ENCODE results near the gene ENDOD1.

ENDOD1 gene

DNA sequence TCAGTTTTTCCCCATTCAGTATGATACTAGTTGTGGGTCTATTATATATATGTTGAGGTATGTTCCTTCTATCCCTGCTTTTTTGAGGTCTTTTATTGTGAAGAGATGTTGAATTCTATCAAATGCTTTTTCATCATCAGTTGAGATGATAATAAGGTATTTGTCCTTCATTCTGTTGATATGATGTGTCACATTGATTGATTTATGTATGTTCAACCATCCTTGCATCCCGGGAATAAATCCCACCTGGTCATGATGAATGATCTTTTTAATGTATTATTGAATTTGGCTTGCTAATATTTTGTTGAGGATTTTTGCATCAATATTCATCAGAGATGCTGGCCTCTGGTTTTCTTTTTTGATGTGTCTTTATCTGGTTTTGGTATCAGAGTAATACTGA lies 26.0 kb downstream of the ENDOD1 start:
- no peaks in the 10 kb centered on the region for H3K36me3 ChIP-seq (replicated peaks; ENCODE audit: insufficient read depth, low read length)
- no peak overlapping the region for H2AFZ ChIP-seq (ENCODE audit: low read length)
- H3K9me2 ChIP-seq (replicated peaks; ENCODE audit: insufficient read depth, low read length): no peaks in the 10 kb centered on the region
- no peaks in the 10 kb centered on the region for H3K79me2 ChIP-seq (ENCODE audit: low read length)
- H3K9me3 ChIP-seq (replicated peaks; ENCODE audit: insufficient read depth, low read length): no peaks in the 10 kb centered on the region
- no peaks in the 10 kb centered on the region for H4K20me1 ChIP-seq (ENCODE audit: insufficient read depth, low read length)
- no peak overlapping the region for H3K9ac ChIP-seq (ENCODE audit: low read length)
- no peak overlapping the region for H3K4me2 ChIP-seq (ENCODE audit: low read depth, low read length)
- no peaks in the 10 kb centered on the region for H3K4me1 ChIP-seq (ENCODE audit: low read length)
- H3K27me3 ChIP-seq (replicated peaks; ENCODE audit: insufficient read depth, low read length): no peaks in the 10 kb centered on the region
- no peak overlapping the region for H3K4me3 ChIP-seq (ENCODE audit: low read length)
- no peak overlapping the region for H3K27ac ChIP-seq (ENCODE audit: low read length)
- no peak for DNase-seq
- H3F3A ChIP-seq (ENCODE audit: insufficient read depth, low read length): no peaks in the 10 kb centered on the region
- no peak for TF ChIP-seq EZH2phosphoT487 (IDR thresholded peaks at IDR 0.05; ENCODE audit: low read length)
- no peak for TF ChIP-seq EZH2 (optimal IDR thresholded peaks at IDR 0.05; ENCODE audit: low read depth, low read length)
- TF ChIP-seq, protein P1, sequence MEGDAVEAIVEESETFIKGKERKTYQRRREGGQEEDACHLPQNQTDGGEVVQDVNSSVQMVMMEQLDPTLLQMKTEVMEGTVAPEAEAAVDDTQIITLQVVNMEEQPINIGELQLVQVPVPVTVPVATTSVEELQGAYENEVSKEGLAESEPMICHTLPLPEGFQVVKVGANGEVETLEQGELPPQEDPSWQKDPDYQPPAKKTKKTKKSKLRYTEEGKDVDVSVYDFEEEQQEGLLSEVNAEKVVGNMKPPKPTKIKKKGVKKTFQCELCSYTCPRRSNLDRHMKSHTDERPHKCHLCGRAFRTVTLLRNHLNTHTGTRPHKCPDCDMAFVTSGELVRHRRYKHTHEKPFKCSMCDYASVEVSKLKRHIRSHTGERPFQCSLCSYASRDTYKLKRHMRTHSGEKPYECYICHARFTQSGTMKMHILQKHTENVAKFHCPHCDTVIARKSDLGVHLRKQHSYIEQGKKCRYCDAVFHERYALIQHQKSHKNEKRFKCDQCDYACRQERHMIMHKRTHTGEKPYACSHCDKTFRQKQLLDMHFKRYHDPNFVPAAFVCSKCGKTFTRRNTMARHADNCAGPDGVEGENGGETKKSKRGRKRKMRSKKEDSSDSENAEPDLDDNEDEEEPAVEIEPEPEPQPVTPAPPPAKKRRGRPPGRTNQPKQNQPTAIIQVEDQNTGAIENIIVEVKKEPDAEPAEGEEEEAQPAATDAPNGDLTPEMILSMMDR (IDR thresholded peaks at IDR 0.05; ENCODE audit: low read length): no peak

DNA sequence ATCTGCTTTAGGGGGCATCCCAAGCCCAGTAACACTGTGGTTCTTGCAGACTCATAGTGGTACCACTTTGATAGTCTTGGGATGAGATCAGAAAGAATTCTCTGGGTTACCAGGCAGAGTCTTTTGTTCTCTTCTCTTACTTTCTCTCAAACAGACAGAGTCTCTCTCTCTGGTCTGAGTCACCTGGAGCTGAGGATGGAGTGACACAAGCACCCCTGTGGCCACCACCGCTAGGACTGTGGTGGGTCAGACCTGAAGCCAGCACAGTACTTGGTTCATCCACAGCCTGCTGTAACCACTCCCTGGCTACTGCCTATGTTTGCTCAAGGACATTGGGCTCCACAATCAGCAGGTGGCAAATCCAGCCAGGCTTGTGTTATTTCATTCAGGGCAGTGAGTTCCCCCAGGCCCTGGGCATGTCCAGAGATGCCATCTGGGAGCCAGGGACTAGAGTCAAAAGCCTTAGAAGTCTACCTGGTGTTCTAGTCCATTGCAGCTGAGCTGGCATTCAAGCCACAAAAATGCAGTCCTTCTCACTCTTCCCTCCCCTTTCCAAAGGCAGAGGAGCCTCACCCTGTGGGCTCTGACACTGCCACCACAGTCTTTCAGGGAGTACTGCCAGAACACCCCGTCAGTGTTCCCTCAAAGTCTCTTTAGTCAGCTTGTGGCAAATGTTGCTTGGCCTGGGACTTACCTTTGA lies 29.9 kb downstream of the ENDOD1 start:
- H3F3A ChIP-seq (ENCODE audit: insufficient read depth, low read length): no peaks in the 10 kb centered on the region
- no peak overlapping the region for H3K4me2 ChIP-seq (ENCODE audit: low read depth, low read length)
- no peaks in the 10 kb centered on the region for H3K79me2 ChIP-seq (ENCODE audit: low read length)
- TF ChIP-seq EZH2phosphoT487 (IDR thresholded peaks at IDR 0.05; ENCODE audit: low read length) (no peak), EZH2 (optimal IDR thresholded peaks at IDR 0.05; ENCODE audit: low read depth, low read length) (no peak)
- TF ChIP-seq, protein P1 (IDR thresholded peaks at IDR 0.05; ENCODE audit: low read length): no peak
- H3K9ac ChIP-seq (ENCODE audit: low read length): no peak overlapping the region
- H3K4me3 ChIP-seq (ENCODE audit: low read length): no peak overlapping the region
- no peaks in the 10 kb centered on the region for H3K27me3 ChIP-seq (replicated peaks; ENCODE audit: insufficient read depth, low read length)
- no peak overlapping the region for H3K27ac ChIP-seq (ENCODE audit: low read length)
- H3K9me2 ChIP-seq (replicated peaks; ENCODE audit: insufficient read depth, low read length): no peaks in the 10 kb centered on the region
- DNase-seq: no peak
- no peak overlapping the region for H2AFZ ChIP-seq (ENCODE audit: low read length)
- H4K20me1 ChIP-seq (ENCODE audit: insufficient read depth, low read length): no peaks in the 10 kb centered on the region
- no peaks in the 10 kb centered on the region for H3K4me1 ChIP-seq (ENCODE audit: low read length)
- H3K36me3 ChIP-seq (replicated peaks; ENCODE audit: insufficient read depth, low read length): no peaks in the 10 kb centered on the region
- no peaks in the 10 kb centered on the region for H3K9me3 ChIP-seq (replicated peaks; ENCODE audit: insufficient read depth, low read length)

DNA sequence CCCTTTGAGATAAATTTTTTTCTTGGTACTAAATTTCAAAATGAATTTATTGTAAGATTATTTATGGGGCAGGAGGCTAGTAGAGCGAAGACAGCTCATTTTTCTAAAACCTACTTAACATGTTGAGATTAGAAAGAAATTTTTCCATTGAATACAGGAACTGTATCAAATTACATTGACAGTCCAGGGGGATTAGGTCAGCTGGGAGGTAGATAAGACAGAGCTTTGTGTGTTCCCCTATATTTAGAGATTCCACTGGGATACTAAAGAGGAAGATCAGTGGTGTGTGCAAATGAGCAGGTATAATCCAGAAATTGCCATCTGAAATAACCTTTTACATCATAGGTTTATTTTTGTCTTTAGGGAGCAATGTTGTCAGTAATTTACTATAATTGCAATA lies 32.1 kb downstream of the ENDOD1 start:
- H3K36me3 ChIP-seq (replicated peaks; ENCODE audit: insufficient read depth, low read length): no peaks in the 10 kb centered on the region
- H3K27ac ChIP-seq (ENCODE audit: low read length): no peak overlapping the region
- no peaks in the 10 kb centered on the region for H3K4me1 ChIP-seq (ENCODE audit: low read length)
- no peaks in the 10 kb centered on the region for H3K27me3 ChIP-seq (replicated peaks; ENCODE audit: insufficient read depth, low read length)
- no peak overlapping the region for H2AFZ ChIP-seq (ENCODE audit: low read length)
- no peak overlapping the region for H3K4me2 ChIP-seq (ENCODE audit: low read depth, low read length)
- no peak overlapping the region for H3K9ac ChIP-seq (ENCODE audit: low read length)
- no peaks in the 10 kb centered on the region for H3K9me2 ChIP-seq (replicated peaks; ENCODE audit: insufficient read depth, low read length)
- H3K79me2 ChIP-seq (ENCODE audit: low read length): no peaks in the 10 kb centered on the region
- no peaks in the 10 kb centered on the region for H3K9me3 ChIP-seq (replicated peaks; ENCODE audit: insufficient read depth, low read length)
- H3K4me3 ChIP-seq (ENCODE audit: low read length): no peak overlapping the region
- H3F3A ChIP-seq (ENCODE audit: insufficient read depth, low read length): no peaks in the 10 kb centered on the region
- no peak for TF ChIP-seq EZH2phosphoT487 (IDR thresholded peaks at IDR 0.05; ENCODE audit: low read length)
- TF ChIP-seq EZH2 (optimal IDR thresholded peaks at IDR 0.05; ENCODE audit: low read depth, low read length): no peak
- no peaks in the 10 kb centered on the region for H4K20me1 ChIP-seq (ENCODE audit: insufficient read depth, low read length)
- DNase-seq: no peak

DNA sequence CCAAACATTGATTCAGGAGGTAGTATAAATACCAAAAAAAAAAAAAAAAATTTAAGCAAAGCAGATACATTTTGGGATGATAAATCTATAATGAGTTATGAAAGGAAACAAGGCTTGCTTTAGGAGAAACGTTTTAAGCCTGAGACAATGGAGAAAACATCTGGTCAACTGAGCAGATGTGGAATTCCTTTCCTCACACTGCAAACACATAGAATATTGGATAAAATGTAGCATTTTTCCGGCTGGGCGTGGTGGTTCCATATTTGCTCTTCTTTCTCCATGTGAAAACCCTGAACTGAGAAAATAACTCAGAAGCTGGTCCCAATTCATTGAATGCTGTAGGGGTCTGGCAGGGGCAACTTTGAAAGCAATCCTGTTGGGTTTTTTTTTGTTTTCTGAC lies 33.9 kb downstream of the ENDOD1 start:
- no peaks in the 10 kb centered on the region for H3K27me3 ChIP-seq (replicated peaks; ENCODE audit: insufficient read depth, low read length)
- H4K20me1 ChIP-seq (ENCODE audit: insufficient read depth, low read length): no peaks in the 10 kb centered on the region
- no peaks in the 10 kb centered on the region for H3K9me3 ChIP-seq (replicated peaks; ENCODE audit: insufficient read depth, low read length)
- TF ChIP-seq EZH2 (optimal IDR thresholded peaks at IDR 0.05; ENCODE audit: low read depth, low read length): no peak
- TF ChIP-seq, protein P1 (IDR thresholded peaks at IDR 0.05; ENCODE audit: low read length): no peak
- TF ChIP-seq EZH2phosphoT487 (IDR thresholded peaks at IDR 0.05; ENCODE audit: low read length): no peak
- H3K9me2 ChIP-seq (replicated peaks; ENCODE audit: insufficient read depth, low read length): no peaks in the 10 kb centered on the region
- H3F3A ChIP-seq (ENCODE audit: insufficient read depth, low read length): no peaks in the 10 kb centered on the region
- no peaks in the 10 kb centered on the region for H3K36me3 ChIP-seq (replicated peaks; ENCODE audit: insufficient read depth, low read length)
- H3K4me3 ChIP-seq (ENCODE audit: low read length): no peak overlapping the region
- no peak overlapping the region for H3K9ac ChIP-seq (ENCODE audit: low read length)
- DNase-seq: no peak
- no peaks in the 10 kb centered on the region for H3K4me1 ChIP-seq (ENCODE audit: low read length)
- no peaks in the 10 kb centered on the region for H3K79me2 ChIP-seq (ENCODE audit: low read length)
- no peak overlapping the region for H3K27ac ChIP-seq (ENCODE audit: low read length)
- no peak overlapping the region for H2AFZ ChIP-seq (ENCODE audit: low read length)
- H3K4me2 ChIP-seq (ENCODE audit: low read depth, low read length): no peak overlapping the region

Measured in MM.1S (cell line).